NOMO-1 treated with DMSO at 0.1 percent for 48 hours (cell line): ENCODE measurements around the gene MR1.

Experiments used
- DNase-seq: peaks from one replicate; lab custom pipeline; 2025; ENCODE audit not compliant: unreplicated experiment; lab: John Stamatoyannopoulos, UW

The MR1 gene

GRCh38 chr1:181090641-181091126, 56.9 kb downstream of the MR1 start:
- DNase-seq = peak; percentile 8

- DNase-seq = no peak
These were observed 57.7 kb downstream of the MR1 start for GRCh38 chr1:181091309-181092040.

GRCh38 chr1:181092056-181092455, 58.3 kb downstream of the MR1 start:
- no peak for DNase-seq

- no peak for DNase-seq
These were observed 59.2 kb downstream of the MR1 start for GRCh38 chr1:181092883-181093458.

- DNase-seq = no peak
These were observed 60.8 kb downstream of the MR1 start for GRCh38 chr1:181094416-181095212.

GRCh38 chr1:181095260-181095659, 61.5 kb downstream of the MR1 start:
- DNase-seq = no peak

GRCh38 chr1:181095763-181096184, 62.0 kb downstream of the MR1 start:
- no peak for DNase-seq

GRCh38 chr1:181097242-181097641, 63.5 kb downstream of the MR1 start:
- DNase-seq = no peak

GRCh38 chr1:181099152-181100014, 65.6 kb downstream of the MR1 start:
- DNase-seq = peak; percentile 78

GRCh38 chr1:181100015-181100905, 66.5 kb downstream of the MR1 start:
- DNase-seq = no peak

GRCh38 chr1:181100934-181101333, 67.2 kb downstream of the MR1 start:
- no peak for DNase-seq

- no peak for DNase-seq
These were observed 67.9 kb downstream of the MR1 start for GRCh38 chr1:181101581-181102226.

- DNase-seq = no peak
These were observed 69.1 kb downstream of the MR1 start for GRCh38 chr1:181102841-181103240.

- no peak for DNase-seq
These were observed 69.6 kb downstream of the MR1 start for GRCh38 chr1:181103399-181103798.

- DNase-seq = no peak
These were observed 70.4 kb downstream of the MR1 start for GRCh38 chr1:181104042-181104789.

GRCh38 chr1:181104790-181105133, 71.0 kb downstream of the MR1 start:
- DNase-seq = peak; percentile 22

GRCh38 chr1:181105134-181106021, 71.6 kb downstream of the MR1 start:
- DNase-seq = peak; percentile 83

GRCh38 chr1:181106022-181106312, 72.2 kb downstream of the MR1 start:
- no peak for DNase-seq
